Gastrocnemius medialis (tissue), 4 donors: ENCODE data around the gene LRWD1.

Experiments used
- CTCF ChIP-seq, 5 experiments: fragments of 450-650 bp in 3 of 5; fragments of 200-600 bp in 2 of 5; sonication (generic) in 2 of 5; IDR thresholded peaks in 4 of 5; conservative IDR thresholded peaks in 1 of 5; 1 replicate in 4 of 5; 2 replicates in 1 of 5; pipeline ENCODE4 v1.5.1; 2016 to 2019; ENCODE audit warnings: antibody characterized with exemption in 5 of 5, mild to moderate bottlenecking in 3 of 5, moderate library complexity in 3 of 5
- POLR2A ChIP-seq, 2 donors: fragments of 450-650 bp; IDR thresholded peaks; one replicate each; pipeline ENCODE4 v1.6.1; 2017; ENCODE audit warnings: antibody characterized with exemption in 2 of 2, mild to moderate bottlenecking in 2 of 2, moderate library complexity in 2 of 2

- TF ChIP-seq CTCF (IDR thresholded peaks at IDR 0.05 in 4 of 5, conservative IDR thresholded peaks at IDR 0.05 in 1 of 5) (no peak), POLR2A (IDR thresholded peaks at IDR 0.05) (no peak)
Observed at GRCh38 chr7:102469972-102470825, 5.4 kb downstream of the LRWD1 start.
